Jurkat, Clone E6-1 (cell line): Measurements from ENCODE around the gene C10orf90.

Source experiments
- DNase-seq: peaks from one replicate; pipeline ENCODE4 v3.0.0-alpha.2; 2011; ENCODE audit warnings: low read depth, low spot score
- H3K4me3 ChIP-seq: 2 replicates; pipeline ENCODE4 v1.5.1; 2011; ENCODE audit warnings: mild to moderate bottlenecking, low read length, control low read depth, moderate library complexity

The C10orf90 gene

DNA sequence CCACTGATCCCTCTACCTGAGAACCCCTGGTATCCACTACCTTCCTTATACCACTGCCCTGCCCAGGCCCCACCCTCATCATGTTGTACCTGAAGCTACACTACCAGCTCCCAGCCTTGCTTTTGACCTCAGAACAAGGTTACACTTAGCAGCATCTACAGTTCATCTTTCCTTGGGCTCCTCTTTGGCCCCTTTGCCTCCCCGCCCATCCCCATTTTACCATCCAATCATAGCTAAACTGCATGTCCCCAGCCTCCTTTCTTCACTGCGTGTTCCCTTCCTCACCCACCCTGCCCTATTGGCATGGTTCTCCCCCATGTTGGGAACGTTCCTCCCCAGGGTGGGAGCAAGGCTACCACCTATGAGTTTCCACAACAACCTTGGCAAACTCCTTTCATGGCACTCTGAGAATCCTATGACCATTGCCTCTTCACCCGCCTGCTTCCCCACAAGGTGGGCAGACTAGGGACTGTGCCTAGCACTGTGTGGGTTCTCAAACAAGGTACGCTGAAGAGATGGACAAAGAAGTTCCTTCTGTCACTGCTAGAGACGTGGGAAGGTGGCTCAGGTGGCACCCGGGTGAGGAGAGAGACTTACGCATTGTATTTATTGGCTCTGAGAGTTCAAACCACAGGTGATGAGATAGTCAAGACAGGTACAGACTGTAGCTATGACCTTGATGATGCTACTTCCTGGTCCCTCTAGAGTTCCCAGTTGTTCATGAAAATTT, 215.3 kb downstream of the C10orf90 start:
- H3K4me3 ChIP-seq = no peak overlapping the region
- no peak for DNase-seq

DNA sequence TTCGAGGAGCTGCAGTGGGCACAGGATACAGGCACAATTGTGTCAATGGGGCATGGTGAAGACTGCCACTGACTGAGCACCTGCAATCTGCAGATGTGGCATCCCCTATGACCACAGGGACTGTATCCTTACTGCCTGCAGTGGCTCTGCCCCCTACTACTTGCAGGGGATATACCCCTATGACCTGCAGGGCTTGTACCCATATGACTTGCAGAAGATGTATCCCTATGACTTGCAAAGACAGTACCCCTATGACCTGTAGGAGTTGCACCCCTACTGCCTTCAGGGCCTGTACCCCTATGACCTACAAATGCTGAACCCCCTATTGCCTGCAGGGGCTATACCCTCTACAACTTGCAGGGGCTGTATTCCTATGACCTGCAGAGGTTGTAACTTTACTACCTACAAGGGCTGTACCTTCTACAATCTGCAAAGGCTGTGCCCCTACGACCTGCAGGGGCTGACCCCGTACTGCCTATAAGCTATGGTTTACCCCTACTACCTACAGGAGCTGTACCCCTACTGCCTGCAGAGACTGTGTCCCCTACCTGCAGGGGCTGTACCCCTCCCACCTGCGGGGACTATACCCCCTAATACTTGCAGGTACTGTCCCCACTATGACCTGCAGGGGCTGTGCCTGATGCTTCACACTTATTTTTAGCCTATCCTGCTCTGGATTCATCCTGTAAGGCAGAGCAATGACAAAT, 216.3 kb downstream of the C10orf90 start:
- H3K4me3 ChIP-seq = no peak overlapping the region
- no peak for DNase-seq

DNA sequence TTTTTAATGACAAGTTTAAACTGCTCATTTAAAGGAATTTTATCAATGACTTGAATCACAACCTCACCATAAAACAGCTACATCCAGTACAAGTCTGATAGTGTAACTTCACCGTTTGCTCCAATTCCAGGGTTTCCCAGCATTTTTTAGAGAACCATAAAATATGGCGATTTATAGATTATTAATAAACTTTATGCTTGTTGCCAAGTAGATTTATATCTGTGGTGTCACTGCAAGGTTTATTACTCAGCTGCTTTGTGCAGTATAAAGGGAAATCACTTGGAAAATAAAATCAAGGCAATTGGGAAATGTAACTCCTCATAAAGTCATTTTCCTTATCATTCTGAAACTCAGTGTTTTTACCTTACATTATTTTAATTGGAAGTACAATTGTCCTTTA, 218.2 kb downstream of the C10orf90 start:
- DNase-seq = no peak

DNA sequence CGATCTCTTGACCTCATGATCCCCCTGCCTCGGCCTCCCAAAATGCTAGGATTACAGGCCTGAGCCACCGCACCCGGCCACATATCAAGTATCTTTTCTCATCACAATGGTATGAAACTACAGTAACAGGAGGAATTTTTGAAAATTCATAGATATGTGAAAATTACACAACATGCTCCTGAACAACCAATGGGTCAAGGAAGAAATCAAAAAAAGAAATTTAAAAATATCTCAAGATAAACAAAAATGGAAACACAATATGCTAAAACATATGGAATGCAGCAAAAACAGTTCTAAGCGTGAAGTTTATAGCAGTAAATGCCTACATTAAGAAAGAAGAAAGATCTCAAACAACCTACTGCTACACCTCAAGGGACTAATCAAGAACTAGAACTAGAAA, 222.4 kb downstream of the C10orf90 start:
- H3K4me3 ChIP-seq = no peak overlapping the region

More for the DNA sequence above, 218.2 kb downstream of the C10orf90 start:
- H3K4me3 ChIP-seq = no peak overlapping the region

DNA sequence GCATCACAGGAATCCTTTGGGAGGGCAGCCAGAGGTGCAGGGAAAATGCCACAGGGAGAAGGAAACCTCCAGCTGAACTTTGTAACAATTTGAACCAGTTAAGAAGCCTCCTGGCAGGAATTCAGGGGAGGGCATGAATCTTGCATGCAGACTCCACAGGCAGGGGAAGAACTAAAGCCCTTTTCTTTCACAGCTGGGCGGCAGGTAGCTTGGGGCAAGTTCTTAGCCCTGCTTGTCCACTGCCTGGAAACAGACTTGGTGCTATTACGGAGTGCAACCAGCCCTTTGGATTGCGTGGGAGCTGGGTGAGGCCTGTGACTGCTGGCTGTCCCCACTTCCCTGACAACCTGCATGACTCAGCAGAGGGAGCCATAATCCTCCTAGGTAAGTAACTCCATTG, 230.6 kb downstream of the C10orf90 start:
- DNase-seq = no peak
- no peak overlapping the region for H3K4me3 ChIP-seq

More for the DNA sequence above, 222.4 kb downstream of the C10orf90 start:
- no peak for DNase-seq

DNA sequence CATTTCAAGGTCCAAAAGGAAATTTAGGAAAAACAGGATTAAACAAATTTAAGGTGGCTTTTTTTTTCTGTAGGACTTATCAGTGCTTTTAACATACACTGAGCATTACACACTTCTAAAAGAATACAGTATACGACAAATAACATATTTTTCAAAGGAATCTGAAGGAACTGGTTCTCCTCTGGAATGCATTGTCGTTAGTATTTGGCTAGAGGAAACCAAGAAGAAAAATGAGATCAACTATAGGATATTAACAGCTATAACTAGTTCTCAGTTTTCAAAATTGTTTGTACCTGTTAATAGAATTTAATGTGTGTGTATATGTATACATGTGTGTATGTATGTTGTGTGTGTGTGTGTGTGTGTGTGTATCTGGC, 232.1 kb downstream of the C10orf90 start:
- no peak for DNase-seq
- H3K4me3 ChIP-seq = no peak overlapping the region

DNA sequence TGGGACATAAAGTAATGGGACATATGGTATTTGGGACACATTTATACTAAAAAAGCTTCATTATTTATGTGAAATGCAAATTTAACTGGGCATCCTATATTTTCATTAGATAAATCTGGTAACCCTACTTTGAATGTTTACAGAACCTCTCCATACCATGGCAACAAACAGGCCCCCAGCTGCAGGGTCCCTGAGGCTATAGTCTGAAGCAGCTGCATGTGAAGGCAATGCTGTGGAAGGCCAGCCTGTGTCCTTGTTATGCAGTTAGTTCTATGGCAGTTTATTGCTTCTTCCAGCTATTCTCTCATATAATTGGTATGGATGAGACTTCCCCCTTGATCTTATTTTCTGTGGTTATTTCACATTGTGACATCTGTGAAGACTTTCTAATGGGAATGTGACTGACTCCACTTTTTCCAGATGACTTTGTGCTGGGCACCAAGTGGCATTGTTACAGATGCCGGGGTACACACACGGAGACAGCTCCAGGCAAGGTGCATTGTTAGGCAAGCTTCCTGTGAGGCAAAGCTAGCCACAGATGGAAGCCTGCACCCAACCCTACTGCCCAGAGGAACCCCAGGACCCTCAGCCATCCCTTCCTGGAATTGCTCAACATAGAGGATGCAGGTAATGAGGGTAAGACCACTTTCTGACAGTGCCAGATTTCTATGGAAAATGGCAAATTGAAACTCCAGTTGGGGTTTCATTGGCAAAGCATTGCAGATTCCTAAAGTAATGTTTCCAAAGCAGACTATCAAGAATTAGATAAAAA, 232.7 kb downstream of the C10orf90 start:
- no peak overlapping the region for H3K4me3 ChIP-seq
- no peak for DNase-seq

DNA sequence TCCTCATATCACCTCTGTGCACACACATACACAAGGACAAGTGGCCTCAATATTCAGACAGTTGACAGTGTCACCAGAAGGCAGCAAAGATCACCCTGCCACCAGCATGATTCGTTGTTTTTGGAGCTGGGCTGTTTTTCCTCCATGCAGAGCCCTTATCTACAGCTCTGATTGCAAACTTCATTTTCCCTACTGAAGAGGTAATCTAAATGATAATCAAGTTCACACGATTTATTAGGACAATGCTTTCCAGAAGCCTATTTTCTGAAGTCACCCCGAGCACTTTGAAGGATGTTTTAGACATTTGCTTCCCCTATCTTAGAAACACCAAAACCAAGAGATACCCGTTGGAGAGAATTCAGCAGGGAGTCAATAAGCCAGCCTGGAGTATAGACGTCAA, 236.3 kb downstream of the C10orf90 start:
- H3K4me3 ChIP-seq = no peak overlapping the region
- no peak for DNase-seq

DNA sequence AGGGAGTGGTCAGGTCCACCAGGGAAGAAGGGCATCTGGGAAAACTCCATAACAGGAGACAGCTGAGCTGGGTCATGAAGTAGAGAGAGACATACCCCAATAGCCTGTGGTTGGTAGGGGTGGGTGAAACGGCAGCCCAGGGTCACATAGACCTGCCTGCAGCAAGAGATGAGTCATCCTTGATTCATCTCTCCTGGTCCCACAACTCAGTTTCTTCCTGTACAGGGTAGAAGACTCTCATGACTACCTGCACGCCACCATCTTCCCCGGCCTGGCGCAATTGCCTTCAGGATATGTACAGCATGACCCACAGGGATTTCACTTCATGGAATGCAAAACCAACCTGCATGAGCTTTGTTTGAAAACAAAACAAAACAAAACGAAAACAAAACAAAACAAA, 237.1 kb downstream of the C10orf90 start:
- no peak overlapping the region for H3K4me3 ChIP-seq
- no peak for DNase-seq

DNA sequence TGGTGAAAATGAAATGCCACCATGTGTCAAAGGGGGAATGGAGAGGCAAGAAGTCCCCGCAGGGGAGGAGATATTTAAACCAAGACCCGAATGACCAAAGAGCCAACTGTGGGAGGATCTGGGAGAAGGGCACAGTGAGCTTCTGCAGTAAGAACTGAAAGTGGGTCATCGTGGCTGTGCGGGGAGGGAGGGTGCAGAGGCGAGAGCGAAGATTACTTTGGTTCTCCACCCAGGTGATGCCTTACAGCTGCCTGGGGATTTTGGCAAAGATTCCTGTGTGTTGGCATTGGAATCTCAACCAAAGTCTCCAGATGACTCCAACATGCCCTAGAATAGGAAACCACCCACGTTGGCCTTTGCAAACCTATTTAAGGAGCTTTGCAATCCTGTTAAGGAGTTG, 238.0 kb downstream of the C10orf90 start:
- H3K4me3 ChIP-seq = no peak overlapping the region
- no peak for DNase-seq

DNA sequence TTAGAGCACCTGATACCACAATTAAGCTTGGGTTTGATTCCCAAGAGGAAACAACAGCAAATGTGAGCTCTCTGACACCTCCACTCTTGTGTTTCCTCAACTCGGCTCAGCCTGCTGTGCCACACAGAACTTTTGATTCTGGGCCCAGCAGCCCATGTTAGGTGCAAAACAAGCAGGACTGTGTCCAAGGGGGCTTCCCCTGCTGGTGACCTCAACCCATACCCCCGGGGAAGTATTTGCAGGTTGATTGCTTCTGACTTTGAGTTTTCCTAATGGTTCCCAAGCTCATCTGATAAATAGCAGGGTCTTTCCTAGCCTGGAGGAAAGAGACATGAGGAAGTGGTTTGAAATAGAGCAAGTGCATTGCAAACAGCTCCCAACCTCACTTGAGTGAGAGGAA, 238.7 kb downstream of the C10orf90 start:
- H3K4me3 ChIP-seq = no peak overlapping the region
- peak; percentile 25 for DNase-seq

DNA sequence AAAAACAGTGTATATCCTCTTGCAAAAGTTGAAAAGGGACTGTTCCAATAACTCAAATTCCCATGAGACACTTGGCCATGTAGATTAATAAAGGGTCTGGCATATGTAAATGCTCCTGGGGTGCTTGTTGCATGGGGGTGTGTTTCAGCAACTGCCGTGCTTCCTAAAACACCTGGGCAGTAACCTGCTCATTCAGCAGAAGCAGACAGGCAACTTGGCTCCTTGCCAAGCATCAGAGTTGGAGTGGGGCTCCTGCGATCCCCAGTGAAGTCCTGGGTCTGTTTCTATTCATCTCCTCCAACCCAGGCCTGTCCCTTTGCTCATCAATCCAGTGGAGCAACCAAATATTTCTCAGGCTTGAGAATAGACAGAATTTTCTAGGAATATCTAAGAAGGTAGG, 240.0 kb downstream of the C10orf90 start:
- no peak overlapping the region for H3K4me3 ChIP-seq
- no peak for DNase-seq

DNA sequence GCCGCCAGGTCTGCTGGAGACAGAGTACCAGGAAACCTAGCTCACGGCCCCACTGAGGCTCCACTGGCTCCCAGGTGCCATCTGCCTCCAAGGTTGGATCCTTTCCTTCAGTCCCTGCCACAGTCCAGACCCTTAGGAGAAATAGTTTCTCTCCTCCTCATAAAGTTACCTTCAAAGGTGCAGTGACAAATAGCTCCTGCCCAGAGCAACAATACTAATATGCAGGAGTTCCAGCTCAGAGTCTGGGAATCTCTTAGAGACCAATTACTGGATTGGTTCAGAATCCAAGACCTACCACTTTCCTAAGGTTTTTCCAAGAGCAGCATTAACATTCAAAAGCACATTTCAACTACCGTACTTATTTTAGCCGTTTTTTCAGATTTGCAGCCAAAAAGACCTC, 241.2 kb downstream of the C10orf90 start:
- H3K4me3 ChIP-seq = no peak overlapping the region
- DNase-seq = no peak

DNA sequence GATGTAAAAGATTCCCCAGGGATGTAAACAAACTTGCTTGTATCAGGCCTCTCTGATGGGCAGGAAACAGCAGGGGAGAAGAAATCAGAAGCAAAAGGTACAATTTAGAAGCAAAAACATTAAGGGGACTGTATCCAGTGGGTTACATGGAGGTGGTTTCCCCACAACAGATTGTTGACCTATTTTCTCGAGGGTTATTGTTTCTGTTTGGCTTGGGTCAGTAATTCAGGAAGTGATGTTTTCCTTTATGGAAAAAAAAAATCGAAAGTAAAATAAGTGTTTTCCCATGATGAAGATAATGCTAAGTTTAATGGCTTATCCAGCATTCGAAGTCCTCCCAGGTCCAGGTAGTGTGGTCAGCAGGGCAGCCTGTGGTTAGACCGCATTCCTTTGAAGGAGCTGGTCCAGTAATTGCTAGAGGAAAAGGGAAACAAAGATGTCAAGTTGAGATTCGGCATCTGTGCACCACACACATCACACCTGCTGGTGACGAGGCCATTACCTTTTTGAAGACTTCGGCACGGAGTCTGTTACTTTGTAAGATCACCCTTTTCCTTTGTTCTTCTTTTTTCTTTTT, 244.9 kb downstream of the C10orf90 start:
- DNase-seq = no peak
- H3K4me3 ChIP-seq = no peak overlapping the region

DNA sequence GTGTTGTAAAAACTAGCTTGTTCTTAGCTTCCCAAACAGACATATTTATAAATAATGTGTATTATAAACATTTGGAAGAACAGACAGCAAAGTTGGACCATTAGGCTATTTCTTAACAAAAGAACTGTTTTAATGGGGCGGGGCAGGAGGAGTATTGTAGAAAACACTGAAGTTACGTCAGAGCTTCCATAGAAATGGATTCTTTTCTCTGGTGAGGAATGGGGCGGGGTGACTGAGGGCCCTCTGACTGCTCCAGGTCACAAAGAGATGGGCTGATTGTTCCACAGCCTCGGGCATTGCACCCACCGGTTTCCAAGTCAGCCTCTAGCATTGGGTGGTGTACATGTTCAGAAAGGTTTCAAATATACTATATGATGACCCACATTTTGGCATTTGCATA, 245.5 kb downstream of the C10orf90 start:
- H3K4me3 ChIP-seq = no peak overlapping the region
- no peak for DNase-seq

DNA sequence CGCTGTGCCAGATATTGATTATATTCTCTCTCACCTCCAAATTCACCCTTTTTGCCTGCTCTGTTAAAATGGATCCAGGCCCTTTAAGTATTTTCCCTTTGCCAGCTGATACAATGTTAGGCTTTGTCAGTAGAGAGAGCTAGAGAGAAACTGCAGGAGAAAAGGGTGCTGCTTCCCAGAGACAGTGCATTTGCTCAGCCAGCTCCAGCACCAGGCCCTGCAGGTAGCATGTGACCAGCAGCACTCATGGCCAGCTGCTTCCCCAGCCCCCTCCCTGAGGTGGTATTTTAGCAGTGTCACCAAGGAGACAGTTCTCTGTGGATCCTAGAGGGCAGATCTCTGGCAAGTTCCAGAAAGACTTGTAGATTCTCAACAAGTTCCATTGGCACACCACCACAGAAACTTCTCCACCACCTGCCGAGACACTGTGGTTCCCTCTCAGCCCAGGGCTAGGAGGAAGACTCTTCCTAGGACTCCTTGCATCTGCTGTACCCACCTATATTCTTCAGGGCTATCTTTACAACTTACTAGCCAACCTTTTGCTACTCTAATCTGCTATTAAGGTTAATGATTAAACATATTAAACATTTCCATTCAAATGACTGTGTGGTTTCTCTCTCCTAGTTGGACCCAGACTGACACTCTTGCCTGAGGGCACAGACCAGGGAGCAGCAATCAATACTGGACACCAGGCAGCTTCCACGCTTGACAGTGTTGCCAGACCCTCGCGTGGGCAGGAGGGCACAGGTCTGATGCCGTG, 246.6 kb downstream of the C10orf90 start:
- H3K4me3 ChIP-seq = no peak overlapping the region
- no peak for DNase-seq

DNA sequence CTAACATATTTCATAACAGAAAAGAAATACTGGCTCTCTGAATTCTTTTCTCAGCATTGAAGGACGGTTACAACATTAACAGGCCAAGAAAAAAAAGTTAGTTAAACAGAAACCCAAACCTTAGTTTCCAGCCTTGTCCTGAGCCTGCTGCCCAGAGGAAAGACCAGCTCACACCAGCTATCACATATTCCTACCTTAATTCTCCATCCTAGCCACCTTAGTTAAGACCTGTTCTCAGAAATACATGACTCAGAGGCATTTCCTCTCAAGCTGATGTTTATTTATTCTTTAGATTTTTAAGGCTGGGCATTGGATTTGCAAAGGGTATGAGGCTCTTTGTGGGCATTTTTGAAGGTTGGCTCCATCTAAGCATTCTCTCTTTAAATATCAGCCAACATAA, 247.9 kb downstream of the C10orf90 start:
- no peak overlapping the region for H3K4me3 ChIP-seq
- no peak for DNase-seq

DNA sequence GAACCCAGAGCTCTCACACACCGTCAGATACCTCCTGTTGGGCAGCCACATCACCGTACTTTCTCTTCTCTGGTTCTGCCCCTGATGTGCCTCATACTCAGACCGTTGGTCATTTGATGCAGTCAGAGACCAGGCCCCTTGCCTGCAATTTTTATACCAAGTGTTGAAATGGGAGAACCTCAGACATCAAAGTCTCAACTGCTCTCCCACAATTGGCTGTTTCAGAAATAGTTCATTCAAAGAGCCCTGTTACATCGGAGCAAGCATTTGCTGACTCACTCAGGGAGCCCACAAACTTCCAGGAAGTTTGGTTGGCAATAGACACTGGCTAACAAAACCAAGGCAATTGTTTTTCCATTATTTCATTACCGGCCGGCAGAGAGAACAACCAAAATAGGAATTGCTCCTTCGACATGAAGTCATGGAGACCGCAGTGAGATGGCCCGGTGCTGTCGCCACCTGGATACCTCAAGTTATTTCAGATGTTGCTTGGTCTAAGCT, 248.7 kb downstream of the C10orf90 start:
- H3K4me3 ChIP-seq = no peak overlapping the region
- no peak for DNase-seq
